Measurements from ENCODE around the gene GTPBP4.

- TF ChIP-seq CTCF (IDR thresholded peaks at IDR 0.05 in 2 of 3, conservative IDR thresholded peaks at IDR 0.05 in 1 of 3; ENCODE audit: borderline replicate concordance in 1 of 3, insufficient read depth in 1 of 3, low read depth in 2 of 3, low read length in 2 of 3) (no peak), YY1 (IDR thresholded peaks at IDR 0.05; ENCODE audit: extremely low read depth, insufficient replicate concordance, low read depth, low read length) (no peak), EZH2phosphoT487 (IDR thresholded peaks at IDR 0.05; ENCODE audit: borderline replicate concordance) (no peak), CEBPB (IDR thresholded peaks at IDR 0.05; ENCODE audit: low read depth) (no peak), TCF7L2 (IDR thresholded peaks at IDR 0.05; ENCODE audit: borderline replicate concordance, extremely low read depth, insufficient read depth, insufficient read length) (no peak), MAX (IDR thresholded peaks at IDR 0.05) (no peak), SRF (IDR thresholded peaks at IDR 0.05; ENCODE audit: low read depth) (no peak), SP1 (IDR thresholded peaks at IDR 0.05; ENCODE audit: low read depth) (no peak), RAD21 (IDR thresholded peaks at IDR 0.05; ENCODE audit: low read depth) (no peak)
These were observed 59.7 kb downstream of the GTPBP4 start for GRCh38 chr10:1047937-1048336.
